Measurements from ENCODE around the gene TST.
"Not testable (repeated sequence)": the region's sequence is repeated elsewhere in the genome, so short reads cannot be mapped to it uniquely, and the experiment has no call there.

Gene TST

GRCh38 chr22:37015587-37015878 lies 3.7 kb downstream of the TST start:
- no peak for DNase-seq (ENCODE audit: low read depth, low spot score)

- no peak for DNase-seq (ENCODE audit: low read depth, low spot score)
Measured at GRCh38 chr22:37014835-37015586, 4.2 kb downstream of the TST start.

- no peak for DNase-seq (ENCODE audit: low read depth, low spot score)
Measured at GRCh38 chr22:37014415-37014806, 4.8 kb downstream of the TST start.

GRCh38 chr22:37012956-37013355 lies 6.3 kb downstream of the TST start:
- DNase-seq (ENCODE audit: low read depth, low spot score), result no peak

- no peak for DNase-seq (ENCODE audit: low read depth, low spot score)
Measured at GRCh38 chr22:37012262-37012904, 6.9 kb downstream of the TST start.

- DNase-seq (ENCODE audit: low read depth, low spot score), result no peak
Measured at GRCh38 chr22:37011472-37011871, 7.8 kb downstream of the TST start.

GRCh38 chr22:37010976-37011375 lies 8.3 kb downstream of the TST start:
- DNase-seq (ENCODE audit: low read depth, low spot score), result no peak

- DNase-seq (ENCODE audit: low read depth, low spot score), result no peak
Measured at GRCh38 chr22:37010174-37010573, 9.1 kb downstream of the TST start.

- no peak for DNase-seq (ENCODE audit: low read depth, low spot score)
Measured at GRCh38 chr22:37009490-37009889, 9.8 kb downstream of the TST start.

- no peak for DNase-seq (ENCODE audit: low read depth, low spot score)
Measured at GRCh38 chr22:37008365-37008764, 10.9 kb downstream of the TST start.

GRCh38 chr22:37007651-37008050 lies 11.6 kb downstream of the TST start:
- no peak for DNase-seq (ENCODE audit: low read depth, low spot score)

GRCh38 chr22:37002633-37003032 lies 16.6 kb downstream of the TST start:
- DNase-seq (ENCODE audit: low read depth, low spot score), result no peak

- no peak for DNase-seq (ENCODE audit: low read depth, low spot score)
Measured at GRCh38 chr22:37001826-37002225, 17.4 kb downstream of the TST start.

- no peak for DNase-seq (ENCODE audit: low read depth, low spot score)
Measured at GRCh38 chr22:37000676-37001534, 18.3 kb downstream of the TST start.

- no peak for DNase-seq (ENCODE audit: low read depth, low spot score)
Measured at GRCh38 chr22:36999463-36999862, 19.8 kb downstream of the TST start.

- DNase-seq (ENCODE audit: low read depth, low spot score), result no peak
Measured at GRCh38 chr22:36998620-36999351, 20.5 kb downstream of the TST start.

- DNase-seq (ENCODE audit: low read depth, low spot score), result no peak
Measured at GRCh38 chr22:36997746-36998145, 21.5 kb downstream of the TST start.

GRCh38 chr22:36991206-36991605 lies 28.0 kb downstream of the TST start:
- peak; percentile 51 for DNase-seq (ENCODE audit: low read depth, low spot score)

- no peak for DNase-seq (ENCODE audit: low read depth, low spot score)
Measured at GRCh38 chr22:36990457-36990856, 28.8 kb downstream of the TST start.

GRCh38 chr22:36989012-36989411 lies 30.2 kb downstream of the TST start:
- not testable (repeated sequence) for DNase-seq (ENCODE audit: low read depth, low spot score)

- DNase-seq (ENCODE audit: low read depth, low spot score), result no peak
Measured at GRCh38 chr22:36988075-36988832, 31.0 kb downstream of the TST start.

Data from ELF-1 (cell line).